HG03575 (cell line): Measurements from ENCODE around the gene CYP4A11.
"Not testable (repeated sequence)": the region's sequence is repeated elsewhere in the genome, so short reads cannot be mapped to it uniquely, and the experiment has no call there.

Experiments used
- ATAC-seq: cut with Tn5 transposase; IDR thresholded peaks from one replicate; pipeline ENCODE4 v1.9.1; 2021; ENCODE audit not compliant: unreplicated experiment, insufficient number of reproducible peaks, low FRiP score; ENCODE audit errors: extremely low read depth

CYP4A11 gene

DNA sequence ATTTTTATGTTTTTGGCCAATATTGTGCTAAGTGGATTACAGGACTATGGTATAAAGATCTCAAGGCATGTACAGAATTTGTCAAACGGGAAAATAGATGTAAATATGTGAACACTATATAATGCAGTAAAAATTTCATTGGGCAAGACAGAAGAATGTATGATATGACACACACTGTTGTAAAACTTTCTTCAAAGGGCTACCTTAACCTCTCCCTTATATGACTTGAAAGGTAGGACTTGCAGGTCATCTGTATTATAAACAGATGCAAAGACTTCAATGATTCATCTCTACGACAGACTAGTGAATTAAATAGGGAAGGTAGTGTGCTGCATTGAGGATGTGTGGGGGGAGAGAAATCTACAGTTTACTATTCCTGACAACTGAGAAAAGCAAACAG, 9.3 kb downstream of the CYP4A11 start:
- not testable (repeated sequence) for ATAC-seq

DNA sequence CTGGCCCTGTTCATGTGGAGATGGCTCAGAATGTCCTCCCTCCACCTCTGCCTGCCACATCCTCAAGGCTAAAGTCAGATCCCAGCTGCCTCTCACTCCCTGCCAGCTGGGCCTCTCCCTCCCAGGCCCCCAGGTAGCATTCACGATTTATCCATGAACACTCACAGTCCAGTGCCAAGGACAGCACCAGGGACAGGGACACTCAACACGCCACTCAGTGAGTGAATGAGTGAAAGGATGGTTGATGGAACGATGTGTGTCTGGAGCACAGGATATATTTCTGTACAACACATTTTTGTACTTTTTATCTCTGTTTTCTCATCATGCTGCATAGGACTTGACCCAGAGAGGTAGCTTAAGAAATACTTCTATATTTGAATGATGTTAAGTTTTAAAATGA, 10.1 kb downstream of the CYP4A11 start:
- no peak for ATAC-seq

DNA sequence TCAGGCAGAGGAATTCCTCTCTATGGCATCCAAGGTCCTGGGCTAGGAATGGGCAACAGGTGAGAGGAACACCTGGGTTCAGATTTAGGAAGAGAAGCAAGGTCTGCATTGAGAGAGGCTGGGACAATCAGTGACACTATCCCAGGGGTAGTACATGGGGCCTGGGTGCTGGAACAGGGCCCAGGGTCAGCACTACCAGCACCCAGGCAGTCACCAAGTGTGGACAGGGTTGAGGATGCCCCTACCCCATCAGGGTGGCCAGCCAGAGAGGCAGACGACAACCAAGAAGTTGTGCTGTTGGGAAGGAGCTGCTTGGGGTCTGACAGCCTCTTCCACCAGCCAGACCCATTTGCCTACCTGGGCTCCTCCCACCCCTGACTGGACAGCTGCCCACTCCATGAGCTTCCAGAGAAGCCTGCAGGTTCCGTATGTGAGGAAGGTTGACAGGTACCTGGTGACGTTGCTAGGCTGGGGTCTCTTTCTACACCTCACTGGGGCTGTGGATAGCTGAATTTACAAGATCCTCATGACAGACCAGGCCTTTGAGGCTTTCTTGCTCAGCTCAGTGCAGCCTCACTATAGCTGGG, 13.9 kb downstream of the CYP4A11 start:
- no peak for ATAC-seq

DNA sequence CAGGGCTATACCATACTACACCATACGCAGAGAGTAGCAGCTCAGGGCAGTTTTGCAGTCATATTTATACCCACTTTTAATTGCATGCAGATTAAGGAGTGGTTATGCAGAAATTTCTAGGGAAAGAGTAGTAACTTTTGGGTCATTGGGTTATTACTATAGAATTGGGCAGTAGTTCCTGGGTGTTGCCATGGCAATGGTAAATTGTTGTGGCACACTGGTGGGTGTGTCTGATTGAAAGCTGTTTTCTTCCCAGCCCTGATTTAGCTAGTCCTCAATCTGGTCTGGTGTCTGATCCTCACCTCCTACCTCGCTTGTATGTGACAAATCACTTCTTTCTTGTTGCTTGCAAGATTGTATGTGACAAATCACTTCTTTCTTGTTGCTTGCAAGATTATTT, 30.5 kb downstream of the CYP4A11 start:
- ATAC-seq: no peak

DNA sequence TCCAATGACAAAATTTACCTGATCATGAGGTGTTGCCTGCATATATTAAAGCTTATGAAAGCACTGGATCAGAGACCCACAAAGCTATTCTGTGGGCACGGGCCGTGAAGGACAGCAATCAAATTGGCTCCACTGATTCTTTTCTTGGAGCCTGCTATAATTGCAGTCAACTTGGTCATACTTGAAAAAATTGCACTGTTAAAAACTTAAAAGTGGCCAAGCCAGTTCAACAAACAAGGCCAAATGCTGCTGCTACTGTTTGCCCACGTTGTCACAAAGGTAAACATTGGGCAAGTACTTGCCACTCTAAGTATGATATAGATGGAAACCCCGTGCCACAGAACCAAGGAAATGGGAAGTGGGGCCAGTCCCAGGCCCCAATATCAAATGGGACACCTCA, 37.8 kb downstream of the CYP4A11 start:
- ATAC-seq: no peak

DNA sequence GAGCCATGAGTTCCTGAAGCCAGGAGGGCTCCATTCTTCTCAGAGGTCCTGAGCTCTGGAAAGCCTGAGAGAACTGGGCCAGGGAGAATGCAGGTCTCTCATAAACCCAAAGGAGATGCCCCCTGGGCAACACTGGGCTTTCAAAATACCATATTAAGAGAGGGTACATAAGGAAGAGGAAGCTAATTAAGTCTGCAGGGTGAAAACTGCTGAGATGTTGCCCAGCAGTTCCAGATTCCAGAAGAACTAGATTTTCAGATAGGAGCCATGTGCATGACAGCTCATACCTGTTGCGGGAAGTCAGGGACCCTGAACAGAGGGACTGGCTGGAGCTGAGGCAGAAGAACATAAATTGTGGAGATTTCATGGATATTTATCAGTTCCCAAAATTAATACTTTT, 40.9 kb downstream of the CYP4A11 start:
- no peak for ATAC-seq

DNA sequence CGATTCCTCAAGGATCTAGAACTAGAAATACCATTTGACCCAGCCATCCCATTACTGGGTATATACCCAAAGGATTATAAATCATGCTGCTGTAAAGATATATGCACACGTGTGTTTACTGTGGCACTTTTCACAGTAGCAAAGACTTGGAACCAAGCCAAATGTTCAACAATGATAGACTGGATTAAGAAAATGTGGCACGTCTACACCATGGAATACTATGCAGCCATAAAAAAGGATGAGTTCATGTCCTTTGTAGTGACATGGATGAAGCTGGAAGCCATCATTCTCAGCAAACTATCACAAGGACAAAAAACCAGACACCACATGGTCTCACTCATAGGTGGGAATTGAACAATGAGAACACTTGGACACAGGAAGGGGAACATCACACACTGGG, 59.6 kb downstream of the CYP4A11 start:
- not testable (repeated sequence) for ATAC-seq
